ENCODE results near the gene HNRNPR. TPM values are rescaled to one million over a fixed set of nuclear protein-coding genes. Genes with fewer than 3 reads are reported as not detected.

The HNRNPR gene
- total RNA-seq, 1 donor from 2014 or later = 70.8 TPM

Other genes starting within 250 kb of the HNRNPR start
- gene LUZP1, start 175.4 kb downstream of the HNRNPR start, total RNA-seq = 17.6 and 19.6 TPM in 2 replicates
- gene HTR1D, start 126.8 kb downstream of the HNRNPR start, total RNA-seq = under 0.01 and 0.26 TPM in 2 replicates
- 29.0 and 35.7 TPM in 2 replicates for gene ZNF436, start 25.6 kb upstream of the HNRNPR start, total RNA-seq
- gene TCEA3, start 80.5 kb upstream of the HNRNPR start, total RNA-seq = 6.6 and 10.5 TPM in 2 replicates
- 1.8 and 21.4 TPM in 2 replicates for gene ASAP3, start 139.9 kb upstream of the HNRNPR start, total RNA-seq
- gene E2F2, start 186.9 kb upstream of the HNRNPR start, total RNA-seq = under 0.01 and 0.38 TPM in 2 replicates
- gene ID3, start 215.2 kb upstream of the HNRNPR start, total RNA-seq = 36.5 and 47.4 TPM in 2 replicates